Thyroid gland (tissue), 4 donors: ENCODE data around the gene HNRNPDL. TPM values are rescaled to one million over a fixed set of nuclear protein-coding genes. Genes with fewer than 3 reads are reported as not detected.

Source experiments
- DNase-seq, 2 donors: peaks; one replicate each; pipeline ENCODE4 v3.0.0-alpha.2; 2019
- H3K27ac ChIP-seq, 3 donors: fragments of 200-600 bp; sonication (generic); 1 replicate in 2 of 3; 2 replicates in 1 of 3; pipeline ENCODE4 v1.5.1; 2016 to 2019; ENCODE audit warnings: mild to moderate bottlenecking in 1 of 3, moderate library complexity in 1 of 3
- H3K27me3 ChIP-seq: fragments of 200-600 bp; sonication (generic); one replicate; pipeline ENCODE4 v1.5.1; 2019
- H3K36me3 ChIP-seq, 2 donors: fragments of 200-600 bp; sonication (generic); one replicate each; pipeline ENCODE4 v1.5.1; 2016 to 2019
- H3K4me1 ChIP-seq, 2 donors: fragments of 200-600 bp; sonication (generic); one replicate each; pipeline ENCODE4 v1.5.1; 2017 to 2019
- H3K4me3 ChIP-seq, 3 donors: fragments of 200-600 bp; sonication (generic); replicated peaks in 1 of 3; 1 replicate in 2 of 3; 2 replicates in 1 of 3; pipeline ENCODE4 v1.5.1; 2016; ENCODE audit warnings: mild to moderate bottlenecking in 1 of 3
- H3K9me3 ChIP-seq: fragments of 200-600 bp; sonication (generic); one replicate; pipeline ENCODE4 v1.5.1; 2017
- CTCF ChIP-seq, 6 experiments: fragments of 200-600 bp in 3 of 6; fragments of 450-650 bp in 3 of 6; sonication (generic) in 3 of 6; IDR thresholded peaks; one replicate each; pipeline ENCODE4 v1.5.1; 2016 to 2019; ENCODE audit warnings: antibody characterized with exemption in 6 of 6, mild to moderate bottlenecking in 2 of 6, inconsistent platforms in 1 of 6, moderate library complexity in 1 of 6
- POLR2A ChIP-seq, 2 donors: fragments of 450-650 bp; IDR thresholded peaks; one replicate each; pipeline ENCODE4 v1.6.1; 2017; ENCODE audit warnings: antibody characterized with exemption in 2 of 2, mild to moderate bottlenecking in 2 of 2, moderate library complexity in 1 of 2
- WGBS, 2 donors: methylation state at CpG; one replicate each; pipeline ENCODE4 v1.1.5; 2017; 5-methylcytosine and 5-hydroxymethylcytosine counted together
- intact Hi-C: fragments of 100-400 bp; cut with DNase I; formaldehyde crosslinking; loops from one replicate; pipeline ENCODE4 v1.15.1; 2023
- total RNA-seq, 4 donors: library from RNA; depleted of rRNA; stranded (reverse); fragments of >200 nt; gene quantifications; one replicate each; pipeline ENCODE4 v1.2.3, GENCODE V29; 2016

HNRNPDL gene
- total RNA-seq, 4 donors from 2014 or later: 189 to 287 (median 245) TPM

GRCh38 chr4:82439088-82439487 lies 8.8 kb upstream of the HNRNPDL start:
- intact Hi-C loops: loop anchor here (10.0 kb wide), 1 partner anchor 576 kb away; the partner anchor contains the start of gene LIN54
- H3K27me3 ChIP-seq: no peaks in the 10 kb centered on the region
- no peak overlapping the region for H3K27ac ChIP-seq
- no peaks in the 10 kb centered on the region for H3K36me3 ChIP-seq
- DNase-seq: no peak
- no peak overlapping the region for H3K4me3 ChIP-seq
- TF ChIP-seq POLR2A (IDR thresholded peaks at IDR 0.05) (no peak), CTCF (IDR thresholded peaks at IDR 0.05) (no peak)
- H3K9me3 ChIP-seq: no peaks in the 10 kb centered on the region
- 81 to 96% methylated on average over 2 of the region's 2 CpGs for WGBS, 2 donors
- no peaks in the 10 kb centered on the region for H3K4me1 ChIP-seq

GRCh38 chr4:82437285-82438005 lies 7.2 kb upstream of the HNRNPDL start:
- H3K4me1 ChIP-seq: no peaks in the 10 kb centered on the region
- no peaks in the 10 kb centered on the region for H3K9me3 ChIP-seq
- no peaks in the 10 kb centered on the region for H3K36me3 ChIP-seq
- no peak for DNase-seq
- intact Hi-C loops: loop anchor here (10.0 kb wide), 1 partner anchor 577 kb away; the partner anchor contains the start of gene LIN54
- H3K4me3 ChIP-seq: no peak overlapping the region
- TF ChIP-seq POLR2A (IDR thresholded peaks at IDR 0.05): no peak
- 88 to 89% methylated on average over 4 of the region's 4 CpGs for WGBS, 2 donors
- H3K27ac ChIP-seq: no peak overlapping the region
- no peaks in the 10 kb centered on the region for H3K27me3 ChIP-seq

GRCh38 chr4:82436780-82437179 lies 6.5 kb upstream of the HNRNPDL start:
- TF ChIP-seq POLR2A (IDR thresholded peaks at IDR 0.05): no peak
- TF ChIP-seq CTCF (IDR thresholded peaks at IDR 0.05): no peak
- peaks cover 2 to 6% of the 10 kb centered on the region in 2 donors for H3K4me1 ChIP-seq
- no peaks in the 10 kb centered on the region for H3K27me3 ChIP-seq
- intact Hi-C loops: loop anchor here (10.0 kb wide), 1 partner anchor 578 kb away; the partner anchor contains the start of gene LIN54
- 99 to 100% methylated on average over 4 of the region's 4 CpGs for WGBS, 2 donors
- no peak for DNase-seq
- H3K27ac ChIP-seq: no peak overlapping the region
- no peaks in the 10 kb centered on the region for H3K9me3 ChIP-seq
- no peak overlapping the region for H3K4me3 ChIP-seq
- no peaks in the 10 kb centered on the region for H3K36me3 ChIP-seq

- H3K36me3 ChIP-seq: no peaks in the 10 kb centered on the region
- intact Hi-C loops: loop anchor here (10.0 kb wide), 1 partner anchor 579 kb away; the partner anchor contains the start of gene LIN54
- H3K4me1 ChIP-seq: peaks cover 8 to 11% of the 10 kb centered on the region in 2 donors
- no peaks in the 10 kb centered on the region for H3K9me3 ChIP-seq
- no peak for TF ChIP-seq CTCF (IDR thresholded peaks at IDR 0.05)
- no peak for TF ChIP-seq POLR2A (IDR thresholded peaks at IDR 0.05)
- WGBS, 2 donors: 89 to 98% methylated on average over 5 of the region's 5 CpGs
- H3K27ac ChIP-seq: no peak overlapping the region
- no peaks in the 10 kb centered on the region for H3K27me3 ChIP-seq
- H3K4me3 ChIP-seq: no peak overlapping the region
- no peak for DNase-seq
These were observed 5.9 kb upstream of the HNRNPDL start for GRCh38 chr4:82436130-82436529.

- no peaks in the 10 kb centered on the region for H3K36me3 ChIP-seq
- no peaks in the 10 kb centered on the region for H3K27me3 ChIP-seq
- TF ChIP-seq CTCF (IDR thresholded peaks at IDR 0.05): no peak
- TF ChIP-seq POLR2A (IDR thresholded peaks at IDR 0.05): no peak
- H3K27ac ChIP-seq: no peak overlapping the region
- peaks cover 8 to 11% of the 10 kb centered on the region in 2 donors for H3K4me1 ChIP-seq
- 93 to 96% methylated on average over 7 of the region's 7 CpGs for WGBS, 2 donors
- H3K4me3 ChIP-seq: no peak overlapping the region
- no peak for DNase-seq
- H3K9me3 ChIP-seq: no peaks in the 10 kb centered on the region
- intact Hi-C loops: loop anchor here (10.0 kb wide), 1 partner anchor 580 kb away; the partner anchor contains the start of gene LIN54
These were observed 4.7 kb upstream of the HNRNPDL start for GRCh38 chr4:82434949-82435348.
